ENCODE results near the gene TUBGCP6.

TUBGCP6 gene

DNA sequence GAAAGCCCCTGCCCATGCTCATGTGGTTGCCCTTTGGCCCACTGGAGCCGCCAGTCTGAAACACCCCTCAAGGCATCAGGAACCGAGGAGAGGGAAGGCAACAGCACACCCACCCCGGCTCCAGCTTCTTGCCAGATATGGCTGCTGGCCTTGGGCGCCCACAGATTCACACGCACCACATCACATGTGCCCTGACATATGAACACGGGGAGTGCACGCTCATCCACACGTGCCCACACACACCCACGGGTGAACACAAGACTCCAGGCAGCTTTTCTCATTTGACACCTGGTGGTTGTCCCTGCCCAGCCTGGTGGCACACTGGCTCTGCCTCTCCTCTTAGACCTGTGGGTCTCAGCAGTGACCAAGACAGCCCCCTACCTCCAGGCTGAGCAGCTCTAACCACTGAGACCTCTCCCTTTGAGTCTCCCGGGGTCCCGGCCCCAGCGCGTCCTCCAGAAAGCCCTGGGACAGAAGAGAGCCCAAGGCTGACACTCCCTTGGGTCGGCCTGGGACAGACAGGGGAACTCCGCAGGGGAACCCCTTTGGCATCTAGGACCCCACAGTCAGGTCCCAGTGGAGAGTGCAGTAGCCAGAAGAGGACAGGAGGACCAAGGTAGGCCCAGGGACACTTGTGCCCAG is 19.4 kb upstream of the TUBGCP6 start:
- no peak for FAIRE-seq

DNA sequence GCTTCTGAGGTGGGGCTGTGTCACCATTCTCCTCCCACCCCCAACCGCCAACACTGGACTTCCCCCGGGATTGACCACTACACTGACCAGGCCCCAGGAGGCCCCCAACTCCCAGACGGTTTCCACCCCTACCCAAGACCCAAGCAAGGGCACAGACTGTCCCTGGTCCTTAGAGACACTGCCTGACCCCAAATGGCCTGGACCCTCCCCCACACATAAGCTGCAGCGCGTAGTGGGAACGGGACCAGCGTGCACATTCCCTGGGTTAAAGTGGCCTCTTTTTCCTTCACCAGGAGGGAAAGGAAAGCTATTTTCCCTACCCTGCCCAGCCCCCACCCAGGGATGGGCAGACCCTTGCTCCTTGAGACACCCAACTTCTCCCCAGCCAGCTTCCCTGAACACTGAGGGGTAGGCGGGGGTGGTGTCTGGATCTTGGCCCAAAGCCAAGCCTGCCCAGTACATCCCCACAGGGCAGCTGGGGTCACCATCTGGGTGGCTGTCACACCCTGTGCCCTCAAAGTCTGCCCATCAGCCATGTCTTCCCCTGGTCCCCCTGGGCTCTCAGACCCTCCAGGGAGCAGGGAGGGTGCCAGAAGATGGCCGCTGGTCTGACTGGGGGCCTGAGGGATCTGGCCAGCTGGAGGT is 18.3 kb upstream of the TUBGCP6 start:
- FAIRE-seq = no peak

DNA sequence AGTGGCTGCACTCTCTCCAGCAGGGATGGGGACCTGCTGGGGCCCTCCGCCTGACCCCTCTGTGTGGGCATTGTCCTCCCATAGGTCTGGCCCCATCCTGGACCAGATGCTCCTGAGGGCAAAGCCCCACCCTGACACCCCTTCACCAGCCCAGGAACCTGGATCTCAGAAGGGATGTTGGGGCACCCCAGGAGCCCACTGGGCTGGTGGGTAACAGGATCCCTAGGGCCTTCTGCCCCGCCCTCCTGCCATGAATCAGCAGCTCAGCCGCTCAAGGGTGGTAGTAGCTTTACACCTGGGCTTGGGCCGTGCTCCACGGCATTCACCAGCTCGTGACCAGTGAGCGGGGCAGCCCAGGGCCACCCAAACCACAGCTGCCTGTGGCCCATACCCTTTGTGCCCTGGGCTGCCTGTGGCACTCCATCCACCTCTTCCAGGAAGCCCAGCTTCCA is 17.7 kb upstream of the TUBGCP6 start:
- no peak for FAIRE-seq

GRCh38 chr22:50261615-50262459 is 17.0 kb upstream of the TUBGCP6 start, which contains the start of gene MAPK12:
Gene MAPK12, minus strand, starts transcription at chr22:50261683. Its CDS starts 174 bp downstream, at chr22:50261509.
- no peak for FAIRE-seq

DNA sequence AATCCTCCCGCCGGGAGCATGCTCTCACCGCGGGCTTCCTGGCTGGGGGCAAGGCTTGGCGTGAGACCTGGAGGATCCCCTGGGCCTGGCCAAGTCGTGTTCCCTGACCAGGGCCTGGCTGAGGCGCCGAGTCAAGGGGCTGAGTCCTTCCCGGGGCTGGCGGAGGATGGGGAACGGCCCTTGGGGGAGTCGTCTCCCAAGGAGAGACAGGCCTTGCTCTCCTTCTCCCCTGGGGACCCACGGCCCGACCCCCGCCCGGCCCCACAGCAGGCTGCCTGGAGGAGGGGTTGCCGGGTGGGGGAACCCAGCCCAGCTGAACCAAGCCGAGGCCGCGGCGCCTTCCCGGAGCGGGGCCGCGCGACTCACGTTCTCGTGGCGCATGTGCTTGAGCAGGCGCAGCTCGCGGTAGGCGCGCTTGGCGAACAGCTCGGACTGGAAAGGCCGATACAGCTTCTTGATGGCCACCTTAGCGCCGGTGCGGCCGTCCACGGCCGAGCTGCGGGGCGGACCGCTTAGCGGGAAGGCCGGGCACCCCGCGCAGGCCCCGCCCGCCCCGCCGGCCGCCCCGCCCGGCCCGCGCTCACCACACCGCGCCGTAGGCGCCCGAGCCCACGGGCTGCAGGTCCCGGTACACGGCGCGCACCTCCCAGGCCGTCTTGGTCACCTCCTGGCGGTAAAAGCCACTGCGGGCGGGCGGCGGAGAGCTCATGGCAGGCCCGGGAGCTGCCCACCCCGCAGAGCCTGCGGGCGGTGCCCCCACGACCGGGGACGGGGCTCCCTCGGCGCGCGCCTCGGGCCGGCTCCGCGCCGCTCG is 16.2 kb upstream of the TUBGCP6 start:
- no peak for FAIRE-seq

DNA sequence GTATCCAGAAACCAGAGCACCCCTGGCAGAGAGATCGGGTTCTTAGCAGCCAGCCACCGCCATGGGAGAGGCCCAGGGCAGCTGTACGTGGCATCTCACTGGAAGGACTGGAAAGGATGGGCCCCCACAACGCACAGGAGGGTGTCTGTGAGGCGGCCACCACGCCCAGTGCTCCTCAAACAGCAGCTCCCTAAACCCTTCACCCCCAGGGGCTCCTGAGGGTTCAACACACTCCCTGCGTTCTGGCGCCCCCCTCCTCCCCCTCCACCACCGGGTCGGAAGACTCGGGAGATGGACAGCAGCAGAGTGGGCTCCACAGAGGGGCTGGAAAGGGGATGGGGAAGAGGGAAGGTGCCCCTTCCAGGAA is 15.6 kb upstream of the TUBGCP6 start:
- FAIRE-seq = no peak

GRCh38 chr22:50259302-50259701 is 14.5 kb upstream of the TUBGCP6 start:
- no peak for FAIRE-seq

- no peak for FAIRE-seq
These were observed 13.8 kb upstream of the TUBGCP6 start for GRCh38 chr22:50258361-50259292.

DNA sequence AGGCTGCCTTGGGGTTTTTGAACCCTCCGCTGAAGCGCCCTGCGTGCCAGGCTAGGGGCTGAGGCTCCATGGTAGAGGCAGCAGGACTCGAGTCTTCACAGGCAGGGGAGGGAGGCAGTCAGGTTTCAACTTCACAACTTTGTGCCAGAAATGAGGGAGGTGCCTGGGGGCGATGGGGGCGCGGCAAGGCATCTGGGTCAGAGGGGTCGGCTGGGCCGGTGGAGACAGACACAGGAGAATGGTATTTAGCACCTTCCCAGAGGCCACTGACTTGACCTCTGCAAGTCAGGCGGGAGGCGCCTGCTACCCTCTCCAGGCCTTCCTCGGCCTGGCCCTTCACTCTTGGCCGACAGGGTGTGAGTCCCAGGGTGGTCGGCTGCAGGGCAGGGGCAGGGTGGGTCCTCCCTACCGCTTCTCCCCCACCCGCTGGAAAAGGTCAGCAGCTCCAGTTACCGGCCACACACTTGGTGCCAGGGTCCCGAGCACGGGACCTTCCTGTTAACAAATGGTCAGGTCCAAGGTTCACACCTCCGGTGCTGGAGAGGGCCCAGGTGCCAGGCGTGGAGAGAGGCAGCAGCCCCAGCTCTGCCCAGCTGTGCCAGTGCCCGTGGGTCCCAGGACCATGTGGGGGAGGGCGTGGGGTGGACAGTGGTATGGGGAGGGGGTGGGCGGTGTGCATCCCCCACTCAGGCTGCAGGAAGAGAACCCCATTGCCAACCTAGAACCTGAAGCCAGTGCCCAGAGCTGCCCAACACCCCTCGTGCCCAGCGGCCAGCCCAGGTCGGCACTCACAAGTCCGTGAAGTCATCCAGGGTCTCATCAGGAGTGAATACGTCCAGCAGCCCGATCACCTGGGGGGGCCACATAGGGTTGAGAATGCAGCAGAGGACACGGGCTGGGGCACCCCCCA is 12.9 kb upstream of the TUBGCP6 start:
- no peak for FAIRE-seq

GRCh38 chr22:50257041-50257440 is 12.2 kb upstream of the TUBGCP6 start:
- FAIRE-seq = no peak

DNA sequence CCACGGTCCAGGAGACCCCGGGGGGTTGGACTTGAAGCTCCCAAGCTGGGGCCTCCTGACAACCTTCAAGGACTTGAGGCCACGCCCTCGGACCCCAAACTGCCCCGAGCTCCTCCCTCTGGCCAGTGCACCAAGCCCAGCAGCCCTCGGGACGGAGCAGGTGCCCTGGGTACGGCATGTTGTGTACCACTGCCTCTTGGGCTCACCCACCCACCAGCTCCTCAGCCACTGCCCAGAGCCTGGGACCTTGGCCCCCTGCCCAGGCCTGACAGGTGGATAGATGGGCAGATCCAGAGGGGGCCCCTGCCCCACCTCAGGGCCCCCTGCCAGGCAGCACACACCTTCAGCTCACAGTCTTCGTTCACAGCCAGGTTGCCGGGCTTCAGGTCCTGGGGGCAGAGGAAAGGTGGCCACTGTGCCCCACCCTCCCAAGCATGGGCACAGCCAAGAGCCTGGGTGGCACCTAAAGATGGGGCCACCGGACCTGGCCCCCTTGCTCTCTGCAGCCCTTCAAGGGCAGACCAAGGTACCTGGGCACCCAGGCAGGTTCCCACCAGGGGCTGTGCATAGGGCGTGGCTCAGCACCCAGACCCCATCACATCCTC is 11.5 kb upstream of the TUBGCP6 start:
- FAIRE-seq = no peak

- no peak for FAIRE-seq
These were observed 10.8 kb upstream of the TUBGCP6 start for GRCh38 chr22:50255607-50256006.

DNA sequence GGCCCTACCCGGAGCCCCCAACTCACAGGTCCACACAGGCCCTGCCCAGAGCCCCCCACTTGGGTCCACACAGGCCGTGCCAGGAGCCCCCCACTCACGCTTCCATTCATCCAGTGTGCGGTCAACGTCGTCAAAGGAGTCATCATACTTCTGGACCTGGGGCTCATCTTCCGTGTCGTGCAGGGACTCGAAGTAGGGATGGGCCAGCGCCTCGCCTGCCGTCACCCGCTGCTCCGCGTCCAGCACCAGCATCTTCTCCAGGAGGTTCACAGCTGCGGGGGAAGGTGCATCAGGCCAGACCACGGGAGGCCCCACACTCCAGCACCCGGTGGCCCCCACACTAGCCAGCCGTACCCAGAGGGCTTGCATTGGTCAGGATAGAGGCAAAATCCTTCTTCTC is 10.3 kb upstream of the TUBGCP6 start:
- FAIRE-seq = no peak

- FAIRE-seq = no peak
These were observed 9.1 kb upstream of the TUBGCP6 start for GRCh38 chr22:50253941-50254340.

DNA sequence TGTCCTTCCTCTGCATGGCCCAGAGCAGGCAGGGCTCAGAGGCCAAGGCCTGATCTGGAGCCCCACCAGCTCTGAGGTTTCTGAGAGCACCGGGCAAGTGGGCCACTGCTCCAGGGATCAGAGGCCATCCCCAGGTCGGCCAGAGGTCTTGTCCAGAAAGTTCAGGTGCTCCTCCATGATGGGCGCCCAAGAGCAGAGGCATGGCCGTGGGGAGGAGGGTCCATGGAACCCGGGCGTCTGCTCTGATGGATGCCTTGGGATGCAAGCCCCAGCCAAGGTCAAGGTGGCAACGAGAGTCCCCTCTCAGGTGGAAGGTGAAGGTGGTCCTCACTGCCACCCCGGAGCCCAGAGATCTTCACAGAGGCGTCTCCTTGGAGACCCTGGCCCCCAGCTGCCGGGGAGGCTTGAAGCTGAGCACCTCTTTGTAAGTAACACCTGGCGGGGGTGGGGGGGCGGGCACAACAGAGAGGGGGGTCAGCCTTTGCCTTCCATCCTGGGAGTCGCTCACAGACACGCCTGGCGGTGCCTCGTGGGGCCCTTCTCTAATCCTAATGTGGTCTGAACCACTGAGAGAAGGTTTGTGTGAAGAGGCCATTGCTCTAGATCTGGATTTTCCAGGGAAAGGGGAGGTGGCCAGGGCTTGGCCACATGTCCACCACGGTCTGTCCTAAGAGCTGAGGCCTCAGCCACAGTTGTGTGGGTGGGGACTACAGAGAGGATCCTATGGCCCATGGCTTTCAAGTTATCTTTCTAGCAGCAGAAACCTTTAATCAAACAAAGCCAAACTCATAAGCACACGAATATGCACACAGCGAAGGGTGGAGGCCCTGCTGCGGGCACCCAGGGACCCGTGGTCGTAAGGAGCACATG is 8.5 kb upstream of the TUBGCP6 start:
- FAIRE-seq = no peak

- FAIRE-seq = no peak
These were observed 7.5 kb upstream of the TUBGCP6 start for GRCh38 chr22:50252082-50253045.

- no peak for FAIRE-seq
These were observed 6.8 kb upstream of the TUBGCP6 start for GRCh38 chr22:50251477-50252081.

Measured in colon (tissue), 2 donors.